Measurements from ENCODE around the gene SDC1.
A peak's percentile ranks its signal among the peaks of the same experiment; 100 is the strongest.
"Not testable (repeated sequence)": the region's sequence is repeated elsewhere in the genome, so short reads cannot be mapped to it uniquely, and the experiment has no call there.

The SDC1 gene

DNA sequence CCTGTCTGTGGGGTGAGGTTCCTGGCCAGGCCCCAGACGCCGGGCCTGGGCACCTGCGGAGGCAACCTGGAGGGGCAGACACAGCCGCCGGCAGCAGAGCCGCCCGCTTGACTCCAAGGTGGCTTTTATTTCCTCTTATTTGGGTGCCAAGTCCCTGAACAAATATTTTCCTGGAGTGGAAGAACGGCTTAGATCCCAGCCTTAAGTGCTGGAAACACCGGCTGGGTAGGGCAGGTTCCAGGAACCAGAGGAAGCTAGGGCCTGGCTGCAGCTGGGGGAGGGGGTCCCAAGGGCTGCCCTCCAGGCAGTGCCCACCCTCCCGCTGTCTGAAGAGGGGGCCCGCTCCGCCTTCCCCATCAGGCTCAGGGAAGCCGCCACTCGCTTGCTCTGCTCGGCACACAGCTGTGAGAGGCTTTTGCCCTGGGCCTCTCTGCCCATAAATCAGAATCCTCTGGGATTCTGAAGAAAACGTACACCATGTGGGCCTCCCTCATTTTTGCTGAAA lies 28.2 kb downstream of the SDC1 start:
- no peak for DNase-seq (ENCODE audit: low read depth)

DNA sequence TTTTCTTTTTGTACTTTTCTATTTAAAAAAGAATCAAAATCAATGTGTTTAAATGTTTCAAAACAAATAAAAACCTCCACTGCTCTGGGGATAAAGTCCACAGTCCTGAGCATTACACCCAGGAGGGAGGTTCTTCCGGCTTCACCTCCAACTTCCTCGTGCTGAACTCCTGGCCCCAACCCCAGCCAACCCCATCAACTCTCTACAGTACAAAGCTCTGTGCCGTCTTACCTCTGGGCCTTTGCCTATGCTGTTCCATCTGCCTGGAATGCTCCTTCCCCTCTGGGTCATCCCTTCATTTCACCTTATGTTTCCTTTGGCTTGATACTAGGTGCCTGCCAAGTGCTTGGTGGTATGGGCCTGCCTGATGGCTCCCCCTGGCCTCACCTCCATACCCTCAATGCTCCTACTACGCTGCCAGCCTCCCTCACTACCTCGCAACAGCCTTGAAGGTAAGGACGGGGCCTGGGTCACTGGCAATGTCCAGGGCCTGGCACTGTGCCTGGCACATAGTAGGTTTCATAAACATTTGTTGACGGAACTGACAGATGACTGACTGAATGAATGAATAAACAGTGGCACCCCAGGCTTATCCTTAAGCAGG lies 28.8 kb downstream of the SDC1 start:
- no peak for DNase-seq (ENCODE audit: low read depth)

GRCh38 chr2:20195431-20196033 lies 29.4 kb downstream of the SDC1 start:
- no peak for DNase-seq (ENCODE audit: low read depth)

DNA sequence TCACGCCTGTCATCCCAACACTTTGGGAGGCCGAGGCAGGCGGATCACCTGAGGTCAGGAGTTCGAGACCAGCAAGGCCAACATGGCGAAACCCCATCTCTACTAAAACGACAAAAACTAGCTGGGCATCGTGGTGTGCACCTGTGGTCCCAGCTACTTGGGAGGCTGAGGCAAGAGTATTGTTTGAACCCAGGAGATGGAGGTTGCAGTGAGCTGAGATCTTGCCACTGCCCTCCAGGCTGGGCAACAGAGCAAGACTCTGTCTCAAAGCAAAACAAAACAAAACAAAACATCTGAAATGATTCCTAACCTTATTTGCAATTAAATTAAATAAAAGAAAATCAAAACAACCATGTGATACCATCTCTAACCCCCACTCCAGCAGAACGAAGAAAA lies 29.9 kb downstream of the SDC1 start:
- DNase-seq (ENCODE audit: low read depth): not testable (repeated sequence)

GRCh38 chr2:20194097-20195015 lies 30.6 kb downstream of the SDC1 start:
- DNase-seq (ENCODE audit: low read depth): no peak

- no peak for DNase-seq (ENCODE audit: low read depth)
These were observed 31.7 kb downstream of the SDC1 start for GRCh38 chr2:20193185-20193584.

DNA sequence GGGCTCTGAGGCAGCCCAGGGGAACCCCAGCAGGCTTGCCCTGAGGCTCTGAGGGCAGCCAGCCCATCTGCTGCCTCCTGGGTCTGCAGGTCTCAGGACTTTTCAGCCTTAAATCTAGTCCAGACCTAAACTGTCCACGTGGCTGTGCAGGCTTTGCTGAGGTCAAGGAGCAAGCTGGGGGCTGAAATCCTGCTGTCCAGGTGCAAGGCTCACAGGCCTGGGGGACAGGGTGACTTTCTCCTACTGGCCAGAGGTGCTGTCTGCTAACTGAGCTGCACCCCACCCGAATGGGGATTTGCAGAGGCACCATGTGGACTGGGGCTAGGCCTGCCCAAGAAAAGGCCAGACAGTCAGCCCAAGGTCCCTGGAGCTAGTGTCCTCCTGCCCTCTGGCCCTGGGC lies 32.1 kb downstream of the SDC1 start:
- no peak for DNase-seq (ENCODE audit: low read depth)

DNA sequence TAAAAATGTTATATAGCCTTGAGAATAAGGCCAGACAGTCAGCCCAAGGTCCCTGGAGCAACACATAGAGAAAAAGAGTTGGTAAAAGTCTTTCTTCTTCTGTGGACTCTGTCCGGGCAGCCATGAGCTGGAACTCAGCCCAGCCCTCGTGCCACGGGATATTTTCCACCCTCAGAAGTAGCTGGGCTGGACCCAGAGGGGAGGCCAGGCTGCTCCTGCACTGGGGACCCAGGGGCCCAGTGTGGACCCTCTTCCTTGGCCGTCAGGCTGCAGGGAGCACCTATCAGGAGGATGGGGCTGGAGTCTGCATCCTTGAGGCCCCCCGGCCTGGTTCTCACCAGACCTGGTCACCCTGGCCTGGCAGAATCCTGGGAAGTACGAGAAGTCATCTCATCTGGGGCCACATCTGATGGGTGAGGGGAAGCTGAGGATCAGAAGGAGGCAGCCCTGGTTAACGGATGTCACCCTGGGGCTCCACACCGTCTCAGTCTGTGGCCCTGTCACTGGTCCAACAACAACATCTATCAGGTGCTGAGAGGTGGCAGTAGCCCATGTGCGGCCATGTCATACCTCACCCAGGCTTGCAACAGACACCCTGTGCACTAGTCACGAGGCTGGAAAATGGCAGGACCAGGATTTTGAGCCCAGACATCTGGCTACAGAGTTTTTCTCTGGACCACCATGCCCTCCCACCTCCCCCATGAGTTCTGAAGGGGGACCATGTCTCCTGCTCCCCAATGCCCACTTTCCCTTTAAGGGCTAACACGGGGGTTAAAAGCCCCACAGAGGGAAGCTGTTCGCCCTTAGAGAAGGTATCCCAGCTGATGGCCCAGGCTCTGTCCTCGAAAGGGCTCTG lies 33.0 kb downstream of the SDC1 start:
- DNase-seq (ENCODE audit: low read depth): no peak

- no peak for DNase-seq (ENCODE audit: low read depth)
These were observed 33.8 kb downstream of the SDC1 start for GRCh38 chr2:20190876-20191713.

- no peak for DNase-seq (ENCODE audit: low read depth)
These were observed 34.8 kb downstream of the SDC1 start for GRCh38 chr2:20190170-20190569.

- no peak for DNase-seq (ENCODE audit: low read depth)
These were observed 35.5 kb downstream of the SDC1 start for GRCh38 chr2:20189299-20189931.

GRCh38 chr2:20188851-20189250 lies 36.1 kb downstream of the SDC1 start:
- DNase-seq (ENCODE audit: low read depth): no peak

- DNase-seq (ENCODE audit: low read depth): no peak
These were observed 36.7 kb downstream of the SDC1 start for GRCh38 chr2:20188201-20188600.

GRCh38 chr2:20187331-20187730 lies 37.6 kb downstream of the SDC1 start:
- DNase-seq (ENCODE audit: low read depth): no peak

GRCh38 chr2:20186855-20187187 lies 38.1 kb downstream of the SDC1 start:
- no peak for DNase-seq (ENCODE audit: low read depth)

DNA sequence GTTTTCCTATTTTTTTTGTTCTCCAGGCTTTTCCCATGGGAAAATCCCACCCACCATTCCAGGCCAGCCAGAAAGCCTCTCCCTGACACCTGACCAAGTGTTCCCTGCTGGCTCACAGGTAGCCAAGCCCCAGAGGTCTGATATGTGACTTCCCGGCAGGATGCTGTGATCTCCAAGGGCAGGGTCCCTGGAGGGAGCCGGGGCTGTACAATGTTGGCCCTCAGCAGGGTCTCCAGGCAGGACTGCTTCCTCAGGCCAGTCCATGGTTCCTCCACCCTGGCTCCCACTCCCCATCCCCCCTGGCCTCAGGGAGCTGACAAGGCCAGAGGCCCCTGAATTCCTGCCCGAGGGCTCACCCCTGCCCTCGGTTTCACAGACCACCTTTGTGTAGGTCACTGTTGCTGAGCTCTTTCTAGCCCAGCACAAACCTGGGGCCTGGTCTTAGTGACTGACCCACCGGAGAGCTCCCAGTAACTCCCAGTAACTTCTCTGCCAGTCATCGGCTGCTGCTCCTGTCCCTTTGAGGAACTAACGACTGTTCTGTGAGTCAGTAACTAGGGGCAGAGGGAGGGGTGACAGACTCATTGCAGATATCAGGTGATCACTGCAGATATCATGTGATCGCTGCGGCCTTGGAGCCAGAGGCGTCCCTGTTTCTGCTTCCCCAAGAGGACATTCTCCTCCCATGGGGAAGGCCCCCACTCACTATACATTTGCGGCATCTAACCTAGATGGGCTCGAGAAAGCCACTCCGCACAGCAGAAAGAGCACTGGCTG lies 38.7 kb downstream of the SDC1 start:
- no peak for DNase-seq (ENCODE audit: low read depth)

DNA sequence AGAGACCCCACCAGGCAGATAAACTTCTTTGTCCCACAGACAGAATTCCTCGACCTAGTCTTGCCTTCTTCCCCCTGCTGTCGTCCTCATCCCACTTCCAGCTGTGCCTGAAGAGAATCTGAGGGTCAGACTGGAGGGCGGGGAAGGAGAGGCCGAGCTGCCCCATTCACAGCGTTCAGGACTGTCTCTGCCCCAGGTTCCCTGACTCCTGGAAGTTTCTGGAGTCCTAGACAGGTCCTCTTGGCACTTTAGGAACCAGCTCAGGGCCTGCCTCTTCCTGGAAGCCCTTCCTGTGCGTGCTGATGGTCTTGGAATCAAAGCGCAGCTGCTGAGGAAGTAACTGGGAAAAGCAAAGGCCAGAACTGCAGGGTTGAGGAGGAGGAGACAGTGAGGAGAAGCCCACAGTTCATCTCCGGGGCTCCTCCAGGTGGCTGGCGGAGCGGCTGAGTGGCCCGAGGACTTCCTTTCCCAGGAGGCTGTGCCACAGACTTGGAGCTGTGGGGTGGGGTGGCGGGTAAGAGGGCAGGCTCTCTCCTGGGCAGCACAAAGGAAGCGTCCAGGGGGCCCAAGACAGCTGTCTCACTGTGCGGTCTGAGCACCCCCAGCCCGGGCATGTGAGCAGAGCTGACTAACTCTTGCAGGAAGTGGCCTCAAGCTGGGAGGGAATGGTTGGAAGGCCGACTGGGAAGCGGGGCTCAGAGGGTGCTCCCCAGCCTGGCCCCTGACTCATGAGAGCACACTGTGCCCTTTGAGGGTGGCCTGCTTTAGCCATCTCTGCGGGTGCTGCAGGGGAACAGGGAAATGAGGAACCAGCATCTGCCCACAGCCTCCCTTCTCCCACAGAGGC lies 39.5 kb downstream of the SDC1 start:
- peak; percentile 56 for DNase-seq (ENCODE audit: low read depth)

DNA sequence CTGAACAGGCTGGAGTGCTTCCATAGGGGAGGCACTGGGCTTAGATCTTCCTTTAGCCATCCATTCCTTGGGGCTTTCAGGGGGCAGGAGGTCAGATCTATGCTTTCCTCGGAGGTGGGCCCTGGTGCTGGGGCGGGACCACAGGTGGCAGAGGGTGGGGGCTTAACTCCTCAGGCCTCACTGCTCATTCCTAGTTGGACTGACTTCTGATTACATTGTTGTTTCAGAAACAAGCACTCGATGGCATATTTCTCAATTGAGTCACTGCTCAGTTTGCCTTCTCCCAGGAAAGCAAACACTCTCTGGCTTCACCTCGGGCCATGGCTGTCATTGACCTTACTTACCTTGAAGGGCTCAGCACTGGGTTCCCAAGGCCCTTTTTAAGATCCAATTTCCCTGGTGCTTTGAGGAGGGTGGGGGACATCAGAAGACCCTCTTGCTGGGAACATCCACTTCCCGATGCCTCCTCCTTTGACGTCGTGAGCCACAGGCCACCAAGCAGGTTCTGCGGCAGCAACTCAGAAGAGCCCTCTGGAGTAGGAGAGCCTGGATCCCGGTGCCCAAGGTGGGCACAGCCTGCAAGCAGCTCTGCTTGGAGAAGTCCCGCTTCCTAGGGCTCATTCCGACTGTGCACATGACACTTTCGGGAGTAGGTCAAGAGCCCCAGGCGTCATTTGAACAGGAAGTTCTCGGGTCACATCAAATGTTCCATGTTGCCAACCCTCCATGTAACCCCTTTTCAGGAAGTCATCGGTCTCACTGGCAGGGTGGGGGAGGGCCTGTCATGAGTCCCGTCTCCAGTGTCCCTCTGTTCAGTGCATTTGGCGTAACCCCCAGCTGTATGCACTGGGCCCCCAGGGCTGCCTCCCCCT lies 40.6 kb downstream of the SDC1 start:
- no peak for DNase-seq (ENCODE audit: low read depth)

Measured in non-pigmented ciliary epithelial cell (primary cell).